HepG2 (cell line): ENCODE measurements around the gene SLC6A9. TPM values are rescaled to one million over a fixed set of nuclear protein-coding genes. Genes with fewer than 3 reads are reported as not detected.

Experiments used
- ATAC-seq: fragments of 200-7000 bp; cut with Tn5 transposase; 3 replicates; pipeline ENCODE4 v1.9.1; 2020; ENCODE audit warnings: mild to moderate bottlenecking, moderate library complexity
- BruUV-seq: library from RNA; stranded (reverse); fragments of 400-500 nt; replicated peaks from 2 replicates; lab custom pipeline; 2021; lab: Mats Ljungman, UMichigan
- CTCF ChIA-PET: fragments of 300-600 bp; formaldehyde crosslinking; extraction: SDS; loops from one replicate; lab custom pipeline; 2021; ENCODE audit warnings: low total read pairs, inconsistent platforms, low intra/inter-chr PET ratio; lab: Yijun Ruan, JAX
- POLR2A ChIA-PET: fragments of 350-600 bp; sonication (Branson Sonifier 250); formaldehyde crosslinking; loops from one replicate; lab custom pipeline; 2020; ENCODE audit warnings: antibody characterized with exemption, inconsistent platforms; lab: Yijun Ruan, JAX
- DNase-seq: peaks from one replicate; pipeline ENCODE4 v3.0.0-alpha.2; 2015; ENCODE audit warnings: low spot score
- FAIRE-seq: peaks from 3 replicates; lab custom pipeline; 2011; peaks lifted over from hg19 to GRCh38; lab: Jason Lieb, UNC
- H2AFZ ChIP-seq: one replicate; pipeline ENCODE4 v1.6.1; 2011; ENCODE audit warnings: low read length, inconsistent platforms
- H3K27ac ChIP-seq: fragments of 300-600 bp; 3 replicates; pipeline ENCODE4 v1.8.0; 2011; ENCODE audit warnings: mixed run types, mild to moderate bottlenecking, mixed read lengths, low read length, inconsistent platforms; ENCODE audit not compliant: insufficient read depth; ENCODE audit errors: extremely low read length
- H3K27me3 ChIP-seq, 2 experiments: fragments of 200-600 bp in 1 of 2; 2 replicates in 1 of 2; 3 replicates in 1 of 2; pipeline versions ENCODE4 v1.6.0 to v1.8.0; 2011; ENCODE audit warnings: low read length in 2 of 2, mild to moderate bottlenecking in 2 of 2, moderate library complexity in 2 of 2, inconsistent platforms in 1 of 2; ENCODE audit not compliant: insufficient read depth in 2 of 2, control insufficient read depth in 1 of 2
- H3K36me3 ChIP-seq, 2 experiments: fragments of 200-600 bp in 1 of 2; replicated peaks in 1 of 2; 2 replicates in 1 of 2; 3 replicates in 1 of 2; pipeline versions ENCODE4 v1.5.1 to v1.8.0; 2011; ENCODE audit warnings: low read length in 2 of 2, inconsistent platforms in 1 of 2; ENCODE audit not compliant: insufficient read depth in 2 of 2, control insufficient read depth in 1 of 2
- H3K4me1 ChIP-seq: 2 replicates; pipeline ENCODE4 v1.5.1; 2012; ENCODE audit warnings: low read length, inconsistent platforms; ENCODE audit not compliant: insufficient read depth
- H3K4me2 ChIP-seq: 2 replicates; pipeline ENCODE4 v1.6.0; 2011; ENCODE audit warnings: low read depth, low read length, inconsistent platforms
- H3K4me3 ChIP-seq, 3 experiments: fragments of 200-600 bp in 1 of 3; sonication (generic), shearing (Covaris generic) in 1 of 3; replicated peaks in 1 of 3; 2 replicates each; pipeline ENCODE4 v1.5.1; 2011 to 2016; ENCODE audit warnings: low read length in 3 of 3, inconsistent platforms in 2 of 3, low read depth in 2 of 3, mild to moderate bottlenecking in 2 of 3, control low read depth in 1 of 3, mixed read lengths in 1 of 3; ENCODE audit not compliant: insufficient read depth in 1 of 3
- H3K79me2 ChIP-seq: one replicate; pipeline ENCODE4 v1.6.1; 2011; ENCODE audit warnings: low read length, inconsistent platforms; ENCODE audit not compliant: insufficient read depth
- H3K9ac ChIP-seq: 2 replicates; pipeline ENCODE4 v1.6.0; 2011; ENCODE audit warnings: mild to moderate bottlenecking, low read depth, low read length, inconsistent platforms; ENCODE audit not compliant: insufficient read depth
- H3K9me3 ChIP-seq: 2 replicates; pipeline ENCODE4 v1.5.1; 2012; ENCODE audit warnings: mild to moderate bottlenecking, low read length
- H4K20me1 ChIP-seq: 2 replicates; pipeline ENCODE4 v1.6.0; 2011; ENCODE audit warnings: inconsistent platforms, mild to moderate bottlenecking, low read length, moderate library complexity; ENCODE audit not compliant: insufficient read depth
- CC2D1A ChIP-seq: sonication (generic); formaldehyde crosslinking; IDR thresholded peaks from 2 replicates; pipeline ENCODE4 v1.8.1; 2023; ENCODE audit warnings: mild to moderate bottlenecking, missing genetic modification reagents
- DPF2 ChIP-seq: sonication (generic); formaldehyde crosslinking; IDR thresholded peaks from 2 replicates; pipeline ENCODE4 v1.4.0; 2020; ENCODE audit warnings: mild to moderate bottlenecking, low read depth, missing genetic modification reagents, borderline replicate concordance
- GATAD1 ChIP-seq: IDR thresholded peaks from 2 replicates; pipeline ENCODE4 v1.6.1; 2016; ENCODE audit warnings: missing genetic modification reagents, missing compliant biosample characterization
- MAFF ChIP-seq: IDR thresholded peaks from 2 replicates; pipeline ENCODE4 v1.6.1; 2011; ENCODE audit warnings: low read depth, low read length, improper control_type of control experiment
- POLR2AphosphoS2 ChIP-seq: IDR thresholded peaks from 2 replicates; pipeline ENCODE4 v1.6.1; 2011; ENCODE audit warnings: low read depth, low read length, improper control_type of control experiment
- SUZ12 ChIP-seq: fragments of 150-350 bp; IDR thresholded peaks from 2 replicates; pipeline ENCODE4 v1.6.1; 2014; ENCODE audit warnings: low read depth, low read length
- TAF15 ChIP-seq: fragments of 200-400 bp; formaldehyde crosslinking; IDR thresholded peaks from one replicate; pipeline ENCODE4 v1.6.1; 2018; ENCODE audit warnings: mild to moderate bottlenecking, low read depth, low read length; ENCODE audit not compliant: poor library complexity, severe bottlenecking
- TBP ChIP-seq: sonication (generic); formaldehyde crosslinking; IDR thresholded peaks from 2 replicates; pipeline ENCODE4 v1.5.0; 2020; ENCODE audit warnings: missing genetic modification reagents
- ZFY ChIP-seq: sonication (generic); formaldehyde crosslinking; IDR thresholded peaks from 2 replicates; pipeline ENCODE4 v1.4.0; 2020; ENCODE audit warnings: missing genetic modification reagents
- ZNF136 ChIP-seq: sonication (generic); formaldehyde crosslinking; IDR thresholded peaks from 2 replicates; pipeline ENCODE4 v1.8.1; 2022; ENCODE audit warnings: low read depth, mild to moderate bottlenecking, moderate library complexity, missing genetic modification reagents
- ZNF232 ChIP-seq: sonication (generic); formaldehyde crosslinking; IDR thresholded peaks from 2 replicates; pipeline ENCODE4 v1.4.0; 2020; ENCODE audit warnings: missing genetic modification reagents, borderline replicate concordance
- ZNF3 ChIP-seq: IDR thresholded peaks from 2 replicates; pipeline ENCODE4 v1.7.0; 2017; ENCODE audit warnings: inconsistent platforms
- ZNF713 ChIP-seq: sonication (generic); formaldehyde crosslinking; IDR thresholded peaks from 2 replicates; pipeline ENCODE4 v1.4.0; 2020; ENCODE audit warnings: mild to moderate bottlenecking, missing genetic modification reagents
- ZSCAN30 ChIP-seq: sonication (generic); formaldehyde crosslinking; IDR thresholded peaks from 2 replicates; pipeline ENCODE4 v1.5.0; 2020; ENCODE audit warnings: mild to moderate bottlenecking, missing genetic modification reagents
- WGBS: methylation state at CpG from one replicate; pipeline ENCODE4 v1.1.6; 2017; ENCODE audit warnings: low lambda C conversion rate; 5-methylcytosine and 5-hydroxymethylcytosine counted together
- in situ Hi-C: cut with HindIII; loops from 2 replicates; pipeline ENCODE4 v1.10.0; 2017; ENCODE audit warnings: low pct_unique_long_range_greater_than_20kb; ENCODE audit not compliant: extremely low pct_ligation_motif_present
- intact Hi-C: fragments of 100-400 bp; cut with micrococcal nuclease; formaldehyde crosslinking; loops from one replicate; pipeline ENCODE4 v1.10.0; 2022; ENCODE audit not compliant: unreplicated experiment
- polyA plus RNA-seq, 8 experiments: library from polyadenylated mRNA; depleted of rRNA in 3 of 8; stranded (reverse) in 7 of 8; unstranded in 1 of 8; fragments of >200 nt; fragmentation: Illumina TruSeq in 4 of 8; extraction: Trizol in 4 of 8; gene quantifications; 2 replicates each; pipeline versions ENCODE4 v1.2.1 to v1.2.3, GENCODE V29; 2011 to 2016; ENCODE audit warnings: low read depth in 4 of 8, missing spikeins in 1 of 8, mixed read lengths in 1 of 8; ENCODE audit not compliant: insufficient read depth in 1 of 8
- total RNA-seq, 5 experiments: library from RNA; depleted of rRNA; stranded (reverse); fragments of >200 nt; fragmentation: Illumina TruSeq; extraction: Trizol; gene quantifications; 2 replicates each; pipeline ENCODE4 v1.2.3, GENCODE V29; 2016; ENCODE audit warnings: low read depth in 1 of 5
- TF ChIP-seq, protein P1 (sequence below): IDR thresholded peaks from 2 replicates; pipeline ENCODE4 v1.6.1; 2016; ENCODE audit warnings: missing compliant biosample characterization, missing genetic modification reagents, borderline replicate concordance
- TF ChIP-seq, protein P2 (sequence below): sonication (generic); formaldehyde crosslinking; IDR thresholded peaks from 2 replicates; pipeline ENCODE4 v1.4.0; 2020; ENCODE audit warnings: missing genetic modification reagents, borderline replicate concordance

The SLC6A9 gene
- total and polyA plus RNA-seq, 2 of the 13 experiments (the other 11 are each of a cell fraction or from before 2014, with no cell fraction given): 8.5 to 9.9 TPM

DNA sequence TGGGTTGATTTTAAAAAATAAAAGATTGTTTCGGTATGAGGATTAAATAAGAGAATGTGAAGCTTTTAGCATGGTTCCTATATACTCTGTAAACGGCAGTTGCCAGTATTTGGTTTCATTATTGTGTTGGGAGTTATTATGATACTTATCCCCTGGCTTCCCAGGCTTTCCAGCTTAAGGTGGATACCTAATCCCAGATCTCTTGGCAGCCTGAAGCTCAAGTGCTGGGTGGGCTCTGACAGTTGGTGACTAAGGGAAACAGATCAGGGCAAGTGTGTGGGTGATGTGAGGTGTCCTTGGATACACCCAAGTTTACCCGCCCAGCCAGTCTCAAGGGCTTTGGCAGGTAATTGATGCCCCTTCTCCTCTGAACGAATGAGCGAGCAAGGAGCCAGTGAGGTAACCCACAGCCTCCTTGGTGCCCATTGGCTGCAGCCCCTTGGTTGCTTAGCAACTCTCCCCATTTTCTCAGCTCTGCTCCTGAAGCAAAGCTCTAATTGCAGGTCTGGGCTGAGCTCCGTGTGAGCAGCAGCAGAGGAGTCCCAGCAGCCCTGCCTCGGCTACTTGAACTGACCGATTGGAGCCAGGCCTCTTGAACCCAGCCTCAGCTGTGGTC lies 78.4 kb downstream of the SLC6A9 start:
- H3K9me3 ChIP-seq: no peaks in the 10 kb centered on the region
- POLR2A ChIA-PET: no interaction called here
- peaks cover 0 to 12% of the 10 kb centered on the region in 2 experiments; a peak in 3 of 5 replicates for H3K36me3 ChIP-seq
- peaks cover 2% of the 10 kb centered on the region for H3K79me2 ChIP-seq
- in situ Hi-C loops: no loop called here
- WGBS: 82% methylated on average over 4 of the region's 8 CpGs
- peaks cover 11% of the 10 kb centered on the region for H3K4me1 ChIP-seq
- H4K20me1 ChIP-seq: no peaks in the 10 kb centered on the region
- no peaks in the 10 kb centered on the region for H3K27me3 ChIP-seq
- no peak overlapping the region for H3K27ac ChIP-seq
- DNase-seq: no peak
- no peak overlapping the region for H3K4me3 ChIP-seq
- H3K9ac ChIP-seq: no peak overlapping the region
- no TSS peak for BruUV-seq
- no peak overlapping the region for H3K4me2 ChIP-seq
- FAIRE-seq: no peak
- CTCF ChIA-PET: no interaction called here
- H2AFZ ChIP-seq: no peak overlapping the region
- TF ChIP-seq GATAD1 (CRISPR knock-in tag): no peak
- no peak for TF ChIP-seq MAFF
- TF ChIP-seq ZNF713: no peak
- TF ChIP-seq, protein P1, sequence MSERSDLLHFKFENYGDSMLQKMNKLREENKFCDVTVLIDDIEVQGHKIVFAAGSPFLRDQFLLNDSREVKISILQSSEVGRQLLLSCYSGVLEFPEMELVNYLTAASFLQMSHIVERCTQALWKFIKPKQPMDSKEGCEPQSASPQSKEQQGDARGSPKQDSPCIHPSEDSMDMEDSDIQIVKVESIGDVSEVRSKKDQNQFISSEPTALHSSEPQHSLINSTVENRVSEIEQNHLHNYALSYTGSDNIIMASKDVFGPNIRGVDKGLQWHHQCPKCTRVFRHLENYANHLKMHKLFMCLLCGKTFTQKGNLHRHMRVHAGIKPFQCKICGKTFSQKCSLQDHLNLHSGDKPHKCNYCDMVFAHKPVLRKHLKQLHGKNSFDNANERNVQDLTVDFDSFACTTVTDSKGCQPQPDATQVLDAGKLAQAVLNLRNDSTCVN (CRISPR knock-in tag): no peak
- no peak for TF ChIP-seq TAF15
- no peak for TF ChIP-seq ZNF3 (CRISPR knock-in tag)
- no peak for TF ChIP-seq CC2D1A (CRISPR knock-in tag)
- TF ChIP-seq, protein P2, sequence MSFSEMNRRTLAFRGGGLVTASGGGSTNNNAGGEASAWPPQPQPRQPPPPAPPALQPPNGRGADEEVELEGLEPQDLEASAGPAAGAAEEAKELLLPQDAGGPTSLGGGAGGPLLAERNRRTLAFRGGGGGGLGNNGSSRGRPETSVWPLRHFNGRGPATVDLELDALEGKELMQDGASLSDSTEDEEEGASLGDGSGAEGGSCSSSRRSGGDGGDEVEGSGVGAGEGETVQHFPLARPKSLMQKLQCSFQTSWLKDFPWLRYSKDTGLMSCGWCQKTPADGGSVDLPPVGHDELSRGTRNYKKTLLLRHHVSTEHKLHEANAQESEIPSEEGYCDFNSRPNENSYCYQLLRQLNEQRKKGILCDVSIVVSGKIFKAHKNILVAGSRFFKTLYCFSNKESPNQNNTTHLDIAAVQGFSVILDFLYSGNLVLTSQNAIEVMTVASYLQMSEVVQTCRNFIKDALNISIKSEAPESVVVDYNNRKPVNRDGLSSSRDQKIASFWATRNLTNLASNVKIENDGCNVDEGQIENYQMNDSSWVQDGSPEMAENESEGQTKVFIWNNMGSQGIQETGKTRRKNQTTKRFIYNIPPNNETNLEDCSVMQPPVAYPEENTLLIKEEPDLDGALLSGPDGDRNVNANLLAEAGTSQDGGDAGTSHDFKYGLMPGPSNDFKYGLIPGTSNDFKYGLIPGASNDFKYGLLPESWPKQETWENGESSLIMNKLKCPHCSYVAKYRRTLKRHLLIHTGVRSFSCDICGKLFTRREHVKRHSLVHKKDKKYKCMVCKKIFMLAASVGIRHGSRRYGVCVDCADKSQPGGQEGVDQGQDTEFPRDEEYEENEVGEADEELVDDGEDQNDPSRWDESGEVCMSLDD (CRISPR knock-in tag): no peak
- no peak for TF ChIP-seq ZSCAN30 (CRISPR knock-in tag)
- no peak for TF ChIP-seq ZNF232 (CRISPR knock-in tag)
- no peak for TF ChIP-seq SUZ12
- TF ChIP-seq ZFY (CRISPR knock-in tag): no peak
- no peak for TF ChIP-seq POLR2AphosphoS2
- no peak for TF ChIP-seq TBP (CRISPR knock-in tag)
- TF ChIP-seq DPF2 (CRISPR knock-in tag): no peak
- no peak for TF ChIP-seq ZNF136 (CRISPR knock-in tag)
- TF ChIP-seq, all 625 proteins: peak for 0
- intact Hi-C loops: no loop called here
- no peak for ATAC-seq
